ENCODE data around the gene TMEM213.

DNA sequence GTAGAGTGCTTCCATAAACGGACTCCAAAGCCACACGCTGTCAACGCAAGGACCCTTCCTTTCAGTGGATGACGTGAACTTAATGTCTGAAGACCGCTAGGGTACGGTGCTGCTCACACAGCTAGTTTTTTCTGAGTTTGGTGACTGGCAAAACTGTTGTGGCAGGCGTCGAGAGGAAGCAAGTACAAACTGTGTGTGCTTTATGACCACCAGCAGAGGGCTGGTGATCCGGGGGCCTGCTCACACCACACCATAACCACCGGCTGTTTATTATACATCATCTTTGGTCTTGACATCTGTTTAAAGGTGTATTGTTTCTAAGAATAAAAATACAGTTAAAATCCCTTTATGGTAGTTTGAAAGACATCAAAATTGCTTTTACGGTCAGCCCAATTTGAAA lies 37.3 kb downstream of the TMEM213 start:
- TF ChIP-seq, protein P1, sequence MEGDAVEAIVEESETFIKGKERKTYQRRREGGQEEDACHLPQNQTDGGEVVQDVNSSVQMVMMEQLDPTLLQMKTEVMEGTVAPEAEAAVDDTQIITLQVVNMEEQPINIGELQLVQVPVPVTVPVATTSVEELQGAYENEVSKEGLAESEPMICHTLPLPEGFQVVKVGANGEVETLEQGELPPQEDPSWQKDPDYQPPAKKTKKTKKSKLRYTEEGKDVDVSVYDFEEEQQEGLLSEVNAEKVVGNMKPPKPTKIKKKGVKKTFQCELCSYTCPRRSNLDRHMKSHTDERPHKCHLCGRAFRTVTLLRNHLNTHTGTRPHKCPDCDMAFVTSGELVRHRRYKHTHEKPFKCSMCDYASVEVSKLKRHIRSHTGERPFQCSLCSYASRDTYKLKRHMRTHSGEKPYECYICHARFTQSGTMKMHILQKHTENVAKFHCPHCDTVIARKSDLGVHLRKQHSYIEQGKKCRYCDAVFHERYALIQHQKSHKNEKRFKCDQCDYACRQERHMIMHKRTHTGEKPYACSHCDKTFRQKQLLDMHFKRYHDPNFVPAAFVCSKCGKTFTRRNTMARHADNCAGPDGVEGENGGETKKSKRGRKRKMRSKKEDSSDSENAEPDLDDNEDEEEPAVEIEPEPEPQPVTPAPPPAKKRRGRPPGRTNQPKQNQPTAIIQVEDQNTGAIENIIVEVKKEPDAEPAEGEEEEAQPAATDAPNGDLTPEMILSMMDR (IDR thresholded peaks at IDR 0.05) = no peak
- no peak for TF ChIP-seq POLR2A (IDR thresholded peaks at IDR 0.05)
- no peak for TF ChIP-seq EP300 (IDR thresholded peaks at IDR 0.05)
- no peak for TF ChIP-seq POLR2AphosphoS5 (IDR thresholded peaks at IDR 0.05)

Data from upper lobe of left lung (tissue), 4 donors.